Measurements from ENCODE around the gene USP4.

Gene USP4

DNA sequence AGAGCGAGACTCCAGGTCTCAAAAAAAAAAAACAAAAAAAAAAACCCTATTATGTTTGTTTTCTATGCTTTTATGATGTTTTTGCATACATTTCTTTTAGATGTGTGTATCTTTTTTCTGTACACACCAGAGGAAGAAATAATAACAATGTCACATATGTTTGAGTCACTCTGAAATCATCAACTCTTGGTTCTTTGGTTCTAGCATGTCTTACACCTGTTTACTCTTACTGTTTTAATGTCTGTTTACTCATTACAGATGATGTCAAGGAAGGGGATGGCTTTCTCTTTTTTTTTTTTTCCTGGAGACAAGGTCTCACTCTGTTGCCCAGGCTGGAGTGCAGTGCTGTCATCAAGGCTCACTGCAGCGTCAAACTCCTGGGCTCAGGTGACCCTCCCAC is 47.9 kb upstream of the USP4 start:
- ChIA-PET POLR2A (no interaction called here), CTCF (no interaction called here)
- H3K36me3 ChIP-seq (ENCODE audit: control insufficient read depth in 2 of 2, insufficient read depth in 1 of 2, low read length in 2 of 2), result peaks cover 0 to 3% of the 10 kb centered on the region in 2 experiments; a peak in 2 of 3 replicates
- TF ChIP-seq ZBTB20 (tag by site-specific recombination; IDR thresholded peaks at IDR 0.05) (no peak), GLIS2 (tag by site-specific recombination; IDR thresholded peaks at IDR 0.05) (no peak), ZNF23 (tag by site-specific recombination; IDR thresholded peaks at IDR 0.05; ENCODE audit: borderline replicate concordance) (no peak), ZNF157 (tag by site-specific recombination; IDR thresholded peaks at IDR 0.05) (no peak), BCL11A (tag by site-specific recombination; IDR thresholded peaks at IDR 0.05; ENCODE audit: low read depth) (no peak), ZNF596 (tag by site-specific recombination; IDR thresholded peaks at IDR 0.05) (no peak), MZF1 (tag by site-specific recombination; IDR thresholded peaks at IDR 0.05; ENCODE audit: borderline replicate concordance) (no peak), ZNF394 (tag by site-specific recombination; IDR thresholded peaks at IDR 0.05; ENCODE audit: borderline replicate concordance) (no peak), OSR2 (tag by site-specific recombination; IDR thresholded peaks at IDR 0.05) (no peak), ZNF561 (tag by site-specific recombination; IDR thresholded peaks at IDR 0.05; ENCODE audit: borderline replicate concordance) (no peak), SP3 (tag by site-specific recombination; IDR thresholded peaks at IDR 0.05) (no peak), ZNF560 (tag by site-specific recombination; IDR thresholded peaks at IDR 0.05; ENCODE audit: borderline replicate concordance) (no peak), ZNF660 (tag by site-specific recombination; IDR thresholded peaks at IDR 0.05) (no peak)
- TF ChIP-seq, protein P1, sequence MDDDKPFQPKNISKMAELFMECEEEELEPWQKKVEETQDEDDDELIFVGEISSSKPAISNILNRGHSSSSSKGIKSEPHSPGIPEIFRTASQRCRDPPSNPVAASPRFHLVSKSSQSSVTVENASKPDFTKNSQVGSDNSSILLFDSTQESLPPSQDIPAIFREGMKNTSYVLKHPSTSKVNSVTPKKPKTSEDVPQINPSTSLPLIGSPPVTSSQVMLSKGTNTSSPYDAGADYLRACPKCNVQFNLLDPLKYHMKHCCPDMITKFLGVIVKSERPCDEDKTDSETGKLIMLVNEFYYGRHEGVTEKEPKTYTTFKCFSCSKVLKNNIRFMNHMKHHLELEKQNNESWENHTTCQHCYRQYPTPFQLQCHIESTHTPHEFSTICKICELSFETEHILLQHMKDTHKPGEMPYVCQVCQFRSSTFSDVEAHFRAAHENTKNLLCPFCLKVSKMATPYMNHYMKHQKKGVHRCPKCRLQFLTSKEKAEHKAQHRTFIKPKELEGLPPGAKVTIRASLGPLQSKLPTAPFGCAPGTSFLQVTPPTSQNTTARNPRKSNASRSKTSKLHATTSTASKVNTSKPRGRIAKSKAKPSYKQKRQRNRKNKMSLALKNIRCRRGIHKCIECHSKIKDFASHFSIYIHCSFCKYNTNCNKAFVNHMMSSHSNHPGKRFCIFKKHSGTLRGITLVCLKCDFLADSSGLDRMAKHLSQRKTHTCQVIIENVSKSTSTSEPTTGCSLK (tag by site-specific recombination; IDR thresholded peaks at IDR 0.05), result no peak
- TF ChIP-seq, protein P2, sequence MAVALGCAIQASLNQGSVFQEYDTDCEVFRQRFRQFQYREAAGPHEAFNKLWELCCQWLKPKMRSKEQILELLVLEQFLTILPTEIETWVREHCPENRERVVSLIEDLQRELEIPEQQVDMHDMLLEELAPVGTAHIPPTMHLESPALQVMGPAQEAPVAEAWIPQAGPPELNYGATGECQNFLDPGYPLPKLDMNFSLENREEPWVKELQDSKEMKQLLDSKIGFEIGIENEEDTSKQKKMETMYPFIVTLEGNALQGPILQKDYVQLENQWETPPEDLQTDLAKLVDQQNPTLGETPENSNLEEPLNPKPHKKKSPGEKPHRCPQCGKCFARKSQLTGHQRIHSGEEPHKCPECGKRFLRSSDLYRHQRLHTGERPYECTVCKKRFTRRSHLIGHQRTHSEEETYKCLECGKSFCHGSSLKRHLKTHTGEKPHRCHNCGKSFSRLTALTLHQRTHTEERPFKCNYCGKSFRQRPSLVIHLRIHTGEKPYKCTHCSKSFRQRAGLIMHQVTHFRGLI (tag by site-specific recombination; IDR thresholded peaks at IDR 0.05), result no peak
- TF ChIP-seq, protein P3, sequence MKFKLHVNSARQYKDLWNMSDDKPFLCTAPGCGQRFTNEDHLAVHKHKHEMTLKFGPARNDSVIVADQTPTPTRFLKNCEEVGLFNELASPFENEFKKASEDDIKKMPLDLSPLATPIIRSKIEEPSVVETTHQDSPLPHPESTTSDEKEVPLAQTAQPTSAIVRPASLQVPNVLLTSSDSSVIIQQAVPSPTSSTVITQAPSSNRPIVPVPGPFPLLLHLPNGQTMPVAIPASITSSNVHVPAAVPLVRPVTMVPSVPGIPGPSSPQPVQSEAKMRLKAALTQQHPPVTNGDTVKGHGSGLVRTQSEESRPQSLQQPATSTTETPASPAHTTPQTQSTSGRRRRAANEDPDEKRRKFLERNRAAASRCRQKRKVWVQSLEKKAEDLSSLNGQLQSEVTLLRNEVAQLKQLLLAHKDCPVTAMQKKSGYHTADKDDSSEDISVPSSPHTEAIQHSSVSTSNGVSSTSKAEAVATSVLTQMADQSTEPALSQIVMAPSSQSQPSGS (tag by site-specific recombination; IDR thresholded peaks at IDR 0.05; ENCODE audit: low read depth), result no peak
- TF ChIP-seq, protein P4, sequence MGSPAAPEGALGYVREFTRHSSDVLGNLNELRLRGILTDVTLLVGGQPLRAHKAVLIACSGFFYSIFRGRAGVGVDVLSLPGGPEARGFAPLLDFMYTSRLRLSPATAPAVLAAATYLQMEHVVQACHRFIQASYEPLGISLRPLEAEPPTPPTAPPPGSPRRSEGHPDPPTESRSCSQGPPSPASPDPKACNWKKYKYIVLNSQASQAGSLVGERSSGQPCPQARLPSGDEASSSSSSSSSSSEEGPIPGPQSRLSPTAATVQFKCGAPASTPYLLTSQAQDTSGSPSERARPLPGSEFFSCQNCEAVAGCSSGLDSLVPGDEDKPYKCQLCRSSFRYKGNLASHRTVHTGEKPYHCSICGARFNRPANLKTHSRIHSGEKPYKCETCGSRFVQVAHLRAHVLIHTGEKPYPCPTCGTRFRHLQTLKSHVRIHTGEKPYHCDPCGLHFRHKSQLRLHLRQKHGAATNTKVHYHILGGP (tag by site-specific recombination; IDR thresholded peaks at IDR 0.05), result no peak
- no peak overlapping the region for H3K27ac ChIP-seq (ENCODE audit: extremely low read depth, low read depth, low read length)
- no peaks in the 10 kb centered on the region for H3K9me3 ChIP-seq (ENCODE audit: control insufficient read depth, insufficient read depth, low read depth, low read length)
- no peak overlapping the region for H3K4me3 ChIP-seq (ENCODE audit: low read depth, low read length)
- H3K4me1 ChIP-seq (ENCODE audit: control insufficient read depth, insufficient read depth, low read length), result no peaks in the 10 kb centered on the region

DNA sequence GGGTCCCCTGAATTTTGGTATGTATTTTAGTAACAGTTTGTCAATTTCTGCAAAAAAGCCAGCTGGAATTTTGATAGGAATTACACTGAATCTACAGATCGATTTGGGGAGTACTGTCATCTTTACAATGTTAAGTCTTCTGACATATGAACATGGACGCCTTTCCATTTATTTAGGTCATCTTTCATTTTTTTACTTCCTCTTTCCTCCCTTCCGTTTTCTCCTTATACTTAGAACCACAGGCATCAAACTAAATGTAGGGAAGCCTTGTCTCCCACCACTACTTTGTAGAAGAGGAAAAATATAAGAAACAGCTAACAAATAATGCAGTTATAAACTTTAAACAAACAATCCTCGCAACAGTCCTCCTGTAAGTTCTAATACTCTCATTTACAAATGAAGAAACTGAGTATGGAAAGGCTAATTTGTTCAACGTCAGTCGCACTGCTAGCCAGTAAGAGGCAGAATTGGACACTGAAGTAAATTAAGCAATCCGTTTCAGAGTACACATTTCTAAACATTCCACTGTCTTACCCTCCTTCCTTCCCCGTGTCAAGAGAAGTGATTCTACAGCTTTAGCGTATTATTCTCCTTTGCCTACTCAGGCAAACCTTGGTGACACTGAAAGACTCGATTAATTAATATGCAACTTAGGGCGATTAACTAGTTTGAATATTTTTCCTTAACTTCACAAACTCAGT is 46.4 kb upstream of the USP4 start:
- ChIA-PET CTCF (no interaction called here), POLR2A (no interaction called here)
- no peaks in the 10 kb centered on the region for H3K4me1 ChIP-seq (ENCODE audit: control insufficient read depth, insufficient read depth, low read length)
- H3K9me3 ChIP-seq (ENCODE audit: control insufficient read depth, insufficient read depth, low read depth, low read length), result no peaks in the 10 kb centered on the region
- H3K27ac ChIP-seq (ENCODE audit: extremely low read depth, low read depth, low read length), result no peak overlapping the region
- peaks cover 0 to 3% of the 10 kb centered on the region in 2 experiments; a peak in 2 of 3 replicates for H3K36me3 ChIP-seq (ENCODE audit: control insufficient read depth in 2 of 2, insufficient read depth in 1 of 2, low read length in 2 of 2)
- no peak overlapping the region for H3K4me3 ChIP-seq (ENCODE audit: low read depth, low read length)
- no peak for TF ChIP-seq ZNF16 (tag by site-specific recombination; IDR thresholded peaks at IDR 0.05; ENCODE audit: low read depth)
- no peak for TF ChIP-seq SCRT1 (tag by site-specific recombination; IDR thresholded peaks at IDR 0.05; ENCODE audit: borderline replicate concordance)
- TF ChIP-seq, protein P5, sequence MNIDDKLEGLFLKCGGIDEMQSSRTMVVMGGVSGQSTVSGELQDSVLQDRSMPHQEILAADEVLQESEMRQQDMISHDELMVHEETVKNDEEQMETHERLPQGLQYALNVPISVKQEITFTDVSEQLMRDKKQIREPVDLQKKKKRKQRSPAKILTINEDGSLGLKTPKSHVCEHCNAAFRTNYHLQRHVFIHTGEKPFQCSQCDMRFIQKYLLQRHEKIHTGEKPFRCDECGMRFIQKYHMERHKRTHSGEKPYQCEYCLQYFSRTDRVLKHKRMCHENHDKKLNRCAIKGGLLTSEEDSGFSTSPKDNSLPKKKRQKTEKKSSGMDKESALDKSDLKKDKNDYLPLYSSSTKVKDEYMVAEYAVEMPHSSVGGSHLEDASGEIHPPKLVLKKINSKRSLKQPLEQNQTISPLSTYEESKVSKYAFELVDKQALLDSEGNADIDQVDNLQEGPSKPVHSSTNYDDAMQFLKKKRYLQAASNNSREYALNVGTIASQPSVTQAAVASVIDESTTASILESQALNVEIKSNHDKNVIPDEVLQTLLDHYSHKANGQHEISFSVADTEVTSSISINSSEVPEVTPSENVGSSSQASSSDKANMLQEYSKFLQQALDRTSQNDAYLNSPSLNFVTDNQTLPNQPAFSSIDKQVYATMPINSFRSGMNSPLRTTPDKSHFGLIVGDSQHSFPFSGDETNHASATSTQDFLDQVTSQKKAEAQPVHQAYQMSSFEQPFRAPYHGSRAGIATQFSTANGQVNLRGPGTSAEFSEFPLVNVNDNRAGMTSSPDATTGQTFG (tag by site-specific recombination; IDR thresholded peaks at IDR 0.05; ENCODE audit: borderline replicate concordance), result no peak
- TF ChIP-seq, protein P2 (tag by site-specific recombination; IDR thresholded peaks at IDR 0.05), result no peak
- TF ChIP-seq ZNF707 (tag by site-specific recombination; IDR thresholded peaks at IDR 0.05), result no peak
